ENCODE results near the gene PROC. TPM values are rescaled to one million over a fixed set of nuclear protein-coding genes. Genes with fewer than 3 reads are reported as not detected.
A peak's percentile ranks its signal among the peaks of the same experiment; 100 is the strongest.

Gene PROC
- total and polyA plus RNA-seq, 8 donors, result 0.50 to 4.6 (median 3.7) TPM; not detected in 1

- no peaks in the 10 kb centered on the region for H3K4me1 ChIP-seq
- DNase-seq (no peak), ATAC-seq (no peak)
- no peak for TF ChIP-seq CTCF (IDR thresholded peaks at IDR 0.05)
- intact Hi-C loops (cut with DNase I), result no loop called here
- H3K27ac ChIP-seq, result no peak overlapping the region
- H3K9me3 ChIP-seq, result no peaks in the 10 kb centered on the region
- H3K4me3 ChIP-seq, result no peak overlapping the region
- no peaks in the 10 kb centered on the region for H3K36me3 ChIP-seq
- H3K27me3 ChIP-seq, result no peaks in the 10 kb centered on the region
Observed at GRCh38 chr2:127434515-127434914, 16.3 kb downstream of the PROC start.

- intact Hi-C loops (cut with DNase I), result no loop called here
- no peak for ATAC-seq
- no peak overlapping the region for H3K4me3 ChIP-seq
Observed at GRCh38 chr2:127437056-127437455, 18.8 kb downstream of the PROC start.

GRCh38 chr2:127437781-127438726 lies 19.8 kb downstream of the PROC start:
- ATAC-seq (peak; percentile 53), DNase-seq (no peak)
- Histone ChIP-seq H3K9me3 (peaks cover 0 to 20% of the 10 kb centered on the region in 2 donors), H3K4me1 (no peaks in the 10 kb centered on the region), H3K4me3 (no peak overlapping the region), H3K27me3 (no peaks in the 10 kb centered on the region), H3K27ac (no peak overlapping the region), H3K36me3 (no peaks in the 10 kb centered on the region)
- intact Hi-C loops (cut with DNase I), result no loop called here
- no peak for TF ChIP-seq CTCF (IDR thresholded peaks at IDR 0.05)

More at GRCh38 chr2:127437056-127437455, 18.8 kb downstream of the PROC start:
- no peaks in the 10 kb centered on the region for H3K36me3 ChIP-seq
- DNase-seq, result no peak
- H3K9me3 ChIP-seq, result peaks cover 0 to 20% of the 10 kb centered on the region in 2 donors
- no peaks in the 10 kb centered on the region for H3K27me3 ChIP-seq
- H3K4me1 ChIP-seq, result no peaks in the 10 kb centered on the region
- TF ChIP-seq CTCF (IDR thresholded peaks at IDR 0.05), result no peak
- H3K27ac ChIP-seq, result no peak overlapping the region

GRCh38 chr2:127439343-127439742 lies 21.1 kb downstream of the PROC start:
- ATAC-seq, result no peak
- intact Hi-C loops (cut with DNase I), result no loop called here
- no peak for TF ChIP-seq CTCF (IDR thresholded peaks at IDR 0.05)
- H3K4me1 ChIP-seq, result no peaks in the 10 kb centered on the region
- H3K4me3 ChIP-seq, result no peak overlapping the region
- DNase-seq, result no peak
- H3K27me3 ChIP-seq, result no peaks in the 10 kb centered on the region
- no peaks in the 10 kb centered on the region for H3K36me3 ChIP-seq
- H3K27ac ChIP-seq, result no peak overlapping the region
- H3K9me3 ChIP-seq, result peaks cover 0 to 21% of the 10 kb centered on the region in 2 donors

- intact Hi-C loops (cut with DNase I), result no loop called here
- no peaks in the 10 kb centered on the region for H3K27me3 ChIP-seq
- no peaks in the 10 kb centered on the region for H3K36me3 ChIP-seq
- H3K4me3 ChIP-seq, result no peak overlapping the region
- H3K27ac ChIP-seq, result no peak overlapping the region
- TF ChIP-seq CTCF (IDR thresholded peaks at IDR 0.05), result no peak
- no peaks in the 10 kb centered on the region for H3K4me1 ChIP-seq
- DNase-seq, result no peak
- peaks cover 0 to 9% of the 10 kb centered on the region in 2 donors for H3K9me3 ChIP-seq
- no peak for ATAC-seq
Observed at GRCh38 chr2:127448526-127448925, 30.3 kb downstream of the PROC start.
